Sigmoid colon (tissue), 4 donors: Measurements from ENCODE around the gene CDC6.

Source experiments
- EP300 ChIP-seq, 4 donors: sonication (generic); formaldehyde crosslinking; IDR thresholded peaks; one replicate each; pipeline ENCODE4 v1.6.1; 2017; ENCODE audit warnings: antibody characterized with exemption in 4 of 4
- POLR2A ChIP-seq, 2 donors: fragments of 450-650 bp; IDR thresholded peaks; one replicate each; pipeline ENCODE4 v1.6.1; 2016; ENCODE audit warnings: antibody characterized with exemption in 2 of 2, mild to moderate bottlenecking in 2 of 2, moderate library complexity in 2 of 2
- POLR2AphosphoS5 ChIP-seq, 4 donors: sonication (generic); formaldehyde crosslinking; IDR thresholded peaks; one replicate each; pipeline ENCODE4 v1.6.1; 2017; ENCODE audit warnings: antibody characterized with exemption in 4 of 4
- TF ChIP-seq, protein P1 (sequence below), 4 experiments: fragments of 450-650 bp in 3 of 4; fragments of 200-600 bp in 1 of 4; IDR thresholded peaks; one replicate each; pipeline ENCODE4 v1.5.1; 2016 to 2019; ENCODE audit warnings: antibody characterized with exemption in 4 of 4, mild to moderate bottlenecking in 3 of 4, moderate library complexity in 2 of 4

DNA sequence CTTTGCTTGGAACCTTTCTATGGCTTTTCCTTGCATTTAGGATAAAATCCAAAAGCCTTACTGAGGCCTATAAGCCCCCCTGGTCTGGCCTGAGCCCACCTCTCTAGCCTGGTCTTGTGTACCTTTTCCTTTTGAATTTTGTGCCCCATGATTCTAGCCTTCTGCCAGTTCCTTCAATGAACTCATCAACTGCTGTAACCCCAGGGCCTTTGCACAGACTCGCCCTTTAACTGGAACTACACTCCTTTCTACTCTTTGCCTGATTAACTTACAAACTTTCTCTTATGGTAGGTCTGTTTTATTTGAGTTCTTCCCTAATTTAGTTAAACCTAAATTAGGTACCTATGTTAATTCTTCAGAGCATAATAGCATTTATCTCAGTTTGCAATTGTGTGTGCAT lies 52.6 kb downstream of the CDC6 start:
- TF ChIP-seq, protein P1, sequence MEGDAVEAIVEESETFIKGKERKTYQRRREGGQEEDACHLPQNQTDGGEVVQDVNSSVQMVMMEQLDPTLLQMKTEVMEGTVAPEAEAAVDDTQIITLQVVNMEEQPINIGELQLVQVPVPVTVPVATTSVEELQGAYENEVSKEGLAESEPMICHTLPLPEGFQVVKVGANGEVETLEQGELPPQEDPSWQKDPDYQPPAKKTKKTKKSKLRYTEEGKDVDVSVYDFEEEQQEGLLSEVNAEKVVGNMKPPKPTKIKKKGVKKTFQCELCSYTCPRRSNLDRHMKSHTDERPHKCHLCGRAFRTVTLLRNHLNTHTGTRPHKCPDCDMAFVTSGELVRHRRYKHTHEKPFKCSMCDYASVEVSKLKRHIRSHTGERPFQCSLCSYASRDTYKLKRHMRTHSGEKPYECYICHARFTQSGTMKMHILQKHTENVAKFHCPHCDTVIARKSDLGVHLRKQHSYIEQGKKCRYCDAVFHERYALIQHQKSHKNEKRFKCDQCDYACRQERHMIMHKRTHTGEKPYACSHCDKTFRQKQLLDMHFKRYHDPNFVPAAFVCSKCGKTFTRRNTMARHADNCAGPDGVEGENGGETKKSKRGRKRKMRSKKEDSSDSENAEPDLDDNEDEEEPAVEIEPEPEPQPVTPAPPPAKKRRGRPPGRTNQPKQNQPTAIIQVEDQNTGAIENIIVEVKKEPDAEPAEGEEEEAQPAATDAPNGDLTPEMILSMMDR (IDR thresholded peaks at IDR 0.05) = no peak
- TF ChIP-seq POLR2A (IDR thresholded peaks at IDR 0.05) = no peak
- no peak for TF ChIP-seq POLR2AphosphoS5 (IDR thresholded peaks at IDR 0.05)
- no peak for TF ChIP-seq EP300 (IDR thresholded peaks at IDR 0.05)
